GM10847 (cell line): ENCODE data around the gene ANKRD2.

Experiments
- POLR2A ChIP-seq: IDR thresholded peaks from 2 replicates; pipeline ENCODE4 v1.6.1; 2011; ENCODE audit not compliant: insufficient read length; ENCODE audit errors: extremely low read depth

ANKRD2 gene

GRCh38 chr10:97572214-97572989 lies at the start of gene ANKRD2:
ANKRD2 (plus strand) TSS chr10:97572779; CDS start chr10:97572789, 10 bp downstream.
- no peak for TF ChIP-seq POLR2A

GRCh38 chr10:97522937-97523336 lies 49.6 kb upstream of the ANKRD2 start:
- TF ChIP-seq POLR2A, result no peak

- TF ChIP-seq POLR2A, result no peak
Observed at GRCh38 chr10:97525086-97525485, 47.5 kb upstream of the ANKRD2 start.

- TF ChIP-seq POLR2A, result no peak
Observed at GRCh38 chr10:97525683-97526110, 46.9 kb upstream of the ANKRD2 start.

GRCh38 chr10:97529685-97530465 lies 42.7 kb upstream of the ANKRD2 start:
- no peak for TF ChIP-seq POLR2A

- no peak for TF ChIP-seq POLR2A
Observed at GRCh38 chr10:97531401-97531986, 41.1 kb upstream of the ANKRD2 start.

GRCh38 chr10:97532935-97533671 lies 39.5 kb upstream of the ANKRD2 start:
- TF ChIP-seq POLR2A, result no peak

GRCh38 chr10:97533888-97534287 lies 38.7 kb upstream of the ANKRD2 start:
- TF ChIP-seq POLR2A, result no peak

- no peak for TF ChIP-seq POLR2A
Observed at GRCh38 chr10:97534746-97535367, 37.7 kb upstream of the ANKRD2 start.

GRCh38 chr10:97537186-97537869 lies 35.3 kb upstream of the ANKRD2 start:
- TF ChIP-seq POLR2A, result no peak

GRCh38 chr10:97538411-97538810 lies 34.2 kb upstream of the ANKRD2 start:
- no peak for TF ChIP-seq POLR2A

GRCh38 chr10:97538839-97539238 lies 33.7 kb upstream of the ANKRD2 start:
- TF ChIP-seq POLR2A, result no peak

GRCh38 chr10:97539523-97540200 lies 32.9 kb upstream of the ANKRD2 start:
- TF ChIP-seq POLR2A, result no peak
